SK-N-SH (cell line): ENCODE data around the gene MAP2K5. TPM values are rescaled to one million over a fixed set of nuclear protein-coding genes. Genes with fewer than 3 reads are reported as not detected.

ENCODE experiments used
- CTCF ChIA-PET: fragments of 300-600, 350-600 bp; formaldehyde crosslinking; extraction: SDS; loops from one replicate; lab custom pipeline; 2021; lab: Yijun Ruan, JAX
- POLR2A ChIA-PET: fragments of 350-600 bp; sonication (Branson Sonifier 250); formaldehyde crosslinking; extraction: SDS; loops from one replicate; lab custom pipeline; 2020; ENCODE audit warnings: antibody characterized with exemption, inconsistent platforms; lab: Yijun Ruan, JAX
- DNase-seq: peaks from one replicate; pipeline ENCODE4 v3.0.0; 2012
- H2AFZ ChIP-seq: fragments of 200-600 bp; sonication (generic); 2 replicates; pipeline ENCODE4 v1.8.1; 2016; ENCODE audit warnings: antibody characterized with exemption, mild to moderate bottlenecking, low read depth
- H3F3A ChIP-seq: fragments of 200-600 bp; sonication (generic); replicated peaks from 2 replicates; pipeline ENCODE3; 2016; ENCODE audit warnings: antibody characterized with exemption, mild to moderate bottlenecking; ENCODE audit not compliant: insufficient read depth
- H3K27ac ChIP-seq, 2 experiments: fragments of 200-500 bp in 1 of 2; fragments of 200-600 bp in 1 of 2; sonication (Bioruptor generic) in 1 of 2; sonication (generic), shearing (Covaris generic) in 1 of 2; 2 replicates each; pipeline versions ENCODE4 v1.5.1 to v1.6.1; 2014 to 2016; ENCODE audit warnings: low read depth in 2 of 2, inconsistent platforms in 1 of 2, low read length in 1 of 2, mild to moderate bottlenecking in 1 of 2, mixed read lengths in 1 of 2
- H3K27me3 ChIP-seq: fragments of 200-600 bp; sonication (generic), shearing (Covaris generic); 2 replicates; pipeline ENCODE4 v1.6.1; 2016; ENCODE audit warnings: mixed run types; ENCODE audit not compliant: insufficient read depth
- H3K36me3 ChIP-seq, 2 experiments: fragments of 200-500 bp in 1 of 2; fragments of 200-600 bp in 1 of 2; sonication (Bioruptor generic) in 1 of 2; sonication (generic) in 1 of 2; replicated peaks in 1 of 2; 2 replicates each; pipeline versions ENCODE3 to v1.5.1; 2014 to 2016; ENCODE audit warnings: low read length in 1 of 2, mild to moderate bottlenecking in 1 of 2; ENCODE audit not compliant: insufficient read depth in 2 of 2, control insufficient read depth in 1 of 2
- H3K4me1 ChIP-seq, 2 experiments: fragments of 200-500 bp in 1 of 2; fragments of 200-600 bp in 1 of 2; sonication (Bioruptor generic) in 1 of 2; sonication (generic), shearing (Covaris generic) in 1 of 2; 2 replicates each; pipeline versions ENCODE4 v1.5.1 to v1.6.1; 2014 to 2016; ENCODE audit warnings: low read depth in 1 of 2, low read length in 1 of 2, mixed run types in 1 of 2; ENCODE audit not compliant: insufficient read depth in 2 of 2, control insufficient read depth in 1 of 2
- H3K4me2 ChIP-seq: fragments of 200-600 bp; sonication (generic), shearing (Covaris generic); 2 replicates; pipeline ENCODE4 v1.6.1; 2017; ENCODE audit warnings: mixed run types
- H3K4me3 ChIP-seq, 2 experiments: fragments of 200-500 bp in 1 of 2; fragments of 200-600 bp in 1 of 2; sonication (Bioruptor generic) in 1 of 2; sonication (generic), shearing (Covaris generic) in 1 of 2; 2 replicates each; pipeline versions ENCODE4 v1.5.1 to v1.8.1; 2014 to 2016; ENCODE audit warnings: low read depth in 2 of 2, inconsistent platforms in 1 of 2, low read length in 1 of 2, mild to moderate bottlenecking in 1 of 2, mixed read lengths in 1 of 2, moderate library complexity in 1 of 2
- H3K79me2 ChIP-seq: fragments of 200-600 bp; sonication (generic); 2 replicates; pipeline ENCODE4 v1.8.1; 2017; ENCODE audit warnings: mild to moderate bottlenecking; ENCODE audit not compliant: insufficient read depth
- H3K9ac ChIP-seq: fragments of 200-600 bp; sonication (generic); 2 replicates; pipeline ENCODE4 v1.6.1; 2017; ENCODE audit warnings: mixed run types
- H3K9me2 ChIP-seq: fragments of 200-600 bp; sonication (generic); 2 replicates; pipeline ENCODE4 v1.6.1; 2017; ENCODE audit warnings: mixed run types
- H3K9me3 ChIP-seq: fragments of 200-600 bp; sonication (generic); 2 replicates; pipeline ENCODE4 v1.6.1; 2017; ENCODE audit warnings: mixed run types, mild to moderate bottlenecking, moderate library complexity
- H4K20me1 ChIP-seq: fragments of 200-600 bp; sonication (generic); 2 replicates; pipeline ENCODE4 v1.6.1; 2017; ENCODE audit warnings: mild to moderate bottlenecking, mixed run types; ENCODE audit not compliant: insufficient read depth
- CHD2 ChIP-seq: fragments of 150-350 bp; IDR thresholded peaks from 2 replicates; pipeline ENCODE4 v1.6.1; 2018; ENCODE audit warnings: low read length; ENCODE audit not compliant: partially characterized antibody
- EZH2phosphoT487 ChIP-seq: fragments of 200-600 bp; sonication (generic); IDR thresholded peaks from 2 replicates; pipeline ENCODE4 v1.6.1; 2017; ENCODE audit warnings: low read depth, mixed run types, mild to moderate bottlenecking, antibody characterized with exemption, moderate library complexity, borderline replicate concordance
- FOXJ3 ChIP-seq: sonication (generic); formaldehyde crosslinking; IDR thresholded peaks from 2 replicates; pipeline ENCODE4 v1.5.1; 2020; ENCODE audit warnings: mild to moderate bottlenecking, missing genetic modification reagents
- GABPA ChIP-seq: IDR thresholded peaks from 2 replicates; pipeline ENCODE4 v1.4.0; 2012; ENCODE audit warnings: low read depth, mild to moderate bottlenecking
- GATA2 ChIP-seq: sonication (generic); formaldehyde crosslinking; IDR thresholded peaks from 2 replicates; pipeline ENCODE4 v1.5.0; 2020; ENCODE audit warnings: mild to moderate bottlenecking, missing genetic modification reagents
- IRF3 ChIP-seq: fragments of 150-350 bp; IDR thresholded peaks from 2 replicates; pipeline ENCODE4 v1.6.1; 2016; ENCODE audit warnings: mild to moderate bottlenecking, low read depth, low read length
- JUND ChIP-seq: IDR thresholded peaks from 2 replicates; pipeline ENCODE4 v1.4.0; 2012
- MEF2A ChIP-seq: IDR thresholded peaks from 2 replicates; pipeline ENCODE4 v1.4.0; 2012; ENCODE audit warnings: low read depth, borderline replicate concordance
- MXI1 ChIP-seq: IDR thresholded peaks from 2 replicates; pipeline ENCODE4 v1.6.1; 2012; ENCODE audit warnings: mild to moderate bottlenecking, low read depth, low read length, improper control_type of control experiment
- NFIC ChIP-seq: IDR thresholded peaks from 2 replicates; pipeline ENCODE4 v1.4.0; 2012; ENCODE audit warnings: borderline replicate concordance
- POLR2AphosphoS5 ChIP-seq: IDR thresholded peaks from 2 replicates; pipeline ENCODE4 v1.6.1; 2012; ENCODE audit warnings: low read depth, low read length
- RAD21 ChIP-seq: IDR thresholded peaks from 2 replicates; pipeline ENCODE4 v1.6.1; 2012; ENCODE audit warnings: mild to moderate bottlenecking, low read length
- RCOR1 ChIP-seq: fragments of 150-350 bp; IDR thresholded peaks from 2 replicates; pipeline ENCODE4 v1.6.1; 2017; ENCODE audit warnings: antibody characterized with exemption, low read length
- SMC3 ChIP-seq: IDR thresholded peaks from 2 replicates; pipeline ENCODE4 v1.6.1; 2012; ENCODE audit warnings: low read depth, low read length, improper control_type of control experiment
- TEAD4 ChIP-seq: IDR thresholded peaks from 2 replicates; pipeline ENCODE4 v1.4.0; 2012; ENCODE audit warnings: mild to moderate bottlenecking, borderline replicate concordance; ENCODE audit not compliant: insufficient read depth
- USF1 ChIP-seq: IDR thresholded peaks from 2 replicates; pipeline ENCODE4 v1.4.0; 2012; ENCODE audit warnings: low read depth, borderline replicate concordance
- YY1 ChIP-seq: IDR thresholded peaks from 2 replicates; pipeline ENCODE4 v1.4.0; 2012; ENCODE audit warnings: low read depth, mild to moderate bottlenecking
- ZBTB33 ChIP-seq: IDR thresholded peaks from 2 replicates; pipeline ENCODE4 v1.4.0; 2012; ENCODE audit warnings: low read depth, borderline replicate concordance
- WGBS: methylation state at CpG from one replicate; pipeline ENCODE4 v1.1.6; 2017; ENCODE audit warnings: low lambda C conversion rate; 5-methylcytosine and 5-hydroxymethylcytosine counted together
- polyA plus RNA-seq, 3 experiments: library from polyadenylated mRNA; depleted of rRNA; stranded (reverse); fragments of >200 nt; gene quantifications; 2 replicates each; pipeline ENCODE4 v1.2.3, GENCODE V29; 2012
- TF ChIP-seq, protein P1 (sequence below): fragments of 150-350 bp; IDR thresholded peaks from 2 replicates; pipeline ENCODE4 v1.6.1; 2017; ENCODE audit warnings: antibody characterized with exemption, low read length, low read depth, borderline replicate concordance

MAP2K5 gene
- polyA plus RNA-seq, 1 of the 3 experiments (the other 2 are of a cell fraction) = 6.2 TPM

- Histone ChIP-seq H4K20me1 (no peaks in the 10 kb centered on the region), H2AFZ (no peak overlapping the region), H3K79me2 (no peaks in the 10 kb centered on the region), H3K9me3 (no peaks in the 10 kb centered on the region), H3K4me2 (no peak overlapping the region), H3F3A (no peaks in the 10 kb centered on the region), H3K4me1 (peaks cover 0 to 15% of the 10 kb centered on the region in 2 experiments; a peak in 2 of 4 replicates), H3K27me3 (no peaks in the 10 kb centered on the region), H3K27ac (no peak overlapping the region), H3K9ac (no peak overlapping the region), H3K36me3 (peaks cover 3 to 4% of the 10 kb centered on the region in 2 experiments), H3K9me2 (no peaks in the 10 kb centered on the region), H3K4me3 (no peak overlapping the region)
- no peak for TF ChIP-seq RCOR1
- TF ChIP-seq EZH2phosphoT487 = no peak
- TF ChIP-seq USF1 = no peak
- TF ChIP-seq IRF3 = no peak
- no peak for TF ChIP-seq GABPA
- no peak for TF ChIP-seq RAD21
- no peak for TF ChIP-seq ZBTB33
- TF ChIP-seq MXI1 = no peak
- no peak for TF ChIP-seq POLR2AphosphoS5
- no peak for TF ChIP-seq TEAD4
- TF ChIP-seq JUND = no peak
- TF ChIP-seq, protein P1, sequence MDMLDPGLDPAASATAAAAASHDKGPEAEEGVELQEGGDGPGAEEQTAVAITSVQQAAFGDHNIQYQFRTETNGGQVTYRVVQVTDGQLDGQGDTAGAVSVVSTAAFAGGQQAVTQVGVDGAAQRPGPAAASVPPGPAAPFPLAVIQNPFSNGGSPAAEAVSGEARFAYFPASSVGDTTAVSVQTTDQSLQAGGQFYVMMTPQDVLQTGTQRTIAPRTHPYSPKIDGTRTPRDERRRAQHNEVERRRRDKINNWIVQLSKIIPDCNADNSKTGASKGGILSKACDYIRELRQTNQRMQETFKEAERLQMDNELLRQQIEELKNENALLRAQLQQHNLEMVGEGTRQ = no peak
- no peak for TF ChIP-seq SMC3
- no peak for TF ChIP-seq CHD2
- no peak for TF ChIP-seq NFIC
- no peak for TF ChIP-seq MEF2A
- no peak for TF ChIP-seq YY1
- no peak for TF ChIP-seq FOXJ3 (CRISPR knock-in tag)
- TF ChIP-seq GATA2 = no peak
- DNase-seq = no peak
- 93% methylated on average over 13 of the region's 13 CpGs for WGBS
- ChIA-PET POLR2A (no interaction called here), CTCF (no interaction called here)
Measured at GRCh38 chr15:67769497-67770357, 227.2 kb downstream of the MAP2K5 start.
